ENCODE measurements around the gene SORBS1.

SORBS1 gene

GRCh38 chr10:95516774-95517373 lies 44.3 kb downstream of the SORBS1 start:
- no peak for TF ChIP-seq CTCF (IDR thresholded peaks at IDR 0.05)
- no peaks in the 10 kb centered on the region for H3K9me3 ChIP-seq
- peaks cover 0 to 100% (median 86%) of the 10 kb centered on the region in 4 donors for H3K4me1 ChIP-seq
- H3K27ac ChIP-seq, result peak overlapping the region; percentile 82 to 89
- DNase-seq, result no peak
- no peak overlapping the region for H3K4me3 ChIP-seq
- no peaks in the 10 kb centered on the region for H3K36me3 ChIP-seq
- H3K27me3 ChIP-seq, result no peaks in the 10 kb centered on the region
- intact Hi-C loops (cut with DNase I; ENCODE audit: low total_unique reads), result no loop called here

GRCh38 chr10:95513941-95514392 lies 47.2 kb downstream of the SORBS1 start:
- TF ChIP-seq CTCF (IDR thresholded peaks at IDR 0.05), result no peak
- H3K27ac ChIP-seq, result peak overlapping the region; percentile 82 to 89
- peak; percentile 68 to 87 for DNase-seq
- no peaks in the 10 kb centered on the region for H3K36me3 ChIP-seq
- peaks cover 0 to 100% (median 87%) of the 10 kb centered on the region in 4 donors for H3K4me1 ChIP-seq
- H3K4me3 ChIP-seq, result no peak overlapping the region
- intact Hi-C loops (cut with DNase I; ENCODE audit: low total_unique reads), result no loop called here
- H3K27me3 ChIP-seq, result no peaks in the 10 kb centered on the region
- no peaks in the 10 kb centered on the region for H3K9me3 ChIP-seq

GRCh38 chr10:95513008-95513589 lies 48.1 kb downstream of the SORBS1 start:
- intact Hi-C loops (cut with DNase I; ENCODE audit: low total_unique reads), result no loop called here
- peak overlapping the region; percentile 82 to 89 for H3K27ac ChIP-seq
- no peak overlapping the region for H3K4me3 ChIP-seq
- no peaks in the 10 kb centered on the region for H3K36me3 ChIP-seq
- H3K27me3 ChIP-seq, result no peaks in the 10 kb centered on the region
- peaks cover 2 to 100% (median 87%) of the 10 kb centered on the region in 4 donors for H3K4me1 ChIP-seq
- no peak for DNase-seq
- H3K9me3 ChIP-seq, result no peaks in the 10 kb centered on the region
- TF ChIP-seq CTCF (IDR thresholded peaks at IDR 0.05), result no peak

GRCh38 chr10:95511314-95511713 lies 49.9 kb downstream of the SORBS1 start:
- H3K27ac ChIP-seq, result peak overlapping the region; percentile 82 to 89

GRCh38 chr10:95509251-95509650 lies 51.9 kb downstream of the SORBS1 start:
- Histone ChIP-seq H3K4me3 (no peak overlapping the region), H3K9me3 (no peaks in the 10 kb centered on the region), H3K27me3 (no peaks in the 10 kb centered on the region), H3K27ac (peak overlapping the region; percentile 82 to 89), H3K36me3 (no peaks in the 10 kb centered on the region), H3K4me1 (peaks cover 3 to 100% (median 86%) of the 10 kb centered on the region in 4 donors)
- no peak for DNase-seq
- TF ChIP-seq CTCF (IDR thresholded peaks at IDR 0.05), result no peak
- intact Hi-C loops (cut with DNase I; ENCODE audit: low total_unique reads), result no loop called here

More at GRCh38 chr10:95511314-95511713, 49.9 kb downstream of the SORBS1 start:
- intact Hi-C loops (cut with DNase I; ENCODE audit: low total_unique reads), result no loop called here
- H3K27me3 ChIP-seq, result no peaks in the 10 kb centered on the region
- H3K9me3 ChIP-seq, result no peaks in the 10 kb centered on the region
- no peaks in the 10 kb centered on the region for H3K36me3 ChIP-seq
- H3K4me1 ChIP-seq, result peaks cover 3 to 100% (median 86%) of the 10 kb centered on the region in 4 donors
- no peak overlapping the region for H3K4me3 ChIP-seq
- no peak for DNase-seq
- TF ChIP-seq CTCF (IDR thresholded peaks at IDR 0.05), result no peak
